OCI-LY7 (cell line): ENCODE measurements around the gene TCTA. TPM values are rescaled to one million over a fixed set of nuclear protein-coding genes. Genes with fewer than 3 reads are reported as not detected.
"Not testable (repeated sequence)": the region's sequence is repeated elsewhere in the genome, so short reads cannot be mapped to it uniquely, and the experiment has no call there.

Source experiments
- BruUV-seq: library from RNA; stranded (reverse); fragments of 400-500 nt; replicated peaks from 2 replicates; lab custom pipeline; 2021; lab: Mats Ljungman, UMichigan
- CTCF ChIA-PET: fragments of 300-600 bp; sonication (Branson Sonifier 250); formaldehyde crosslinking; loops from one replicate; lab custom pipeline; 2022; ENCODE audit warnings: antibody characterized with exemption; ENCODE audit not compliant: unreplicated experiment; lab: Charles Lee
- POLR2A ChIA-PET: fragments of 300-600 bp; sonication (Branson Sonifier 250); formaldehyde crosslinking; loops from one replicate; lab custom pipeline; 2022; ENCODE audit warnings: antibody characterized with exemption; lab: Charles Lee
- DNase-seq: peaks from one replicate; pipeline ENCODE4 v3.0.0-alpha.2; 2015; ENCODE audit warnings: low spot score
- H2AFZ ChIP-seq: fragments of 200-600 bp; sonication (generic), shearing (Covaris generic); 2 replicates; pipeline ENCODE4 v1.6.1; 2014; ENCODE audit warnings: mild to moderate bottlenecking, antibody characterized with exemption, low read length, moderate library complexity
- H3K27ac ChIP-seq: fragments of 200-600 bp; sonication (generic); 2 replicates; pipeline ENCODE4 v1.5.1; 2014; ENCODE audit warnings: mixed run types, low read depth, mild to moderate bottlenecking, moderate library complexity, low read length, inconsistent platforms; ENCODE audit not compliant: poor library complexity, severe bottlenecking
- H3K36me3 ChIP-seq: fragments of 200-600 bp; sonication (generic); 2 replicates; pipeline ENCODE4 v1.6.1; 2014; ENCODE audit warnings: mild to moderate bottlenecking, antibody characterized with exemption, low read length, moderate library complexity, mixed read lengths; ENCODE audit not compliant: insufficient read depth
- H3K4me1 ChIP-seq: fragments of 200-600 bp; sonication (generic); 2 replicates; pipeline ENCODE4 v1.5.1; 2014; ENCODE audit warnings: mild to moderate bottlenecking, low read length; ENCODE audit not compliant: insufficient read depth, poor library complexity, severe bottlenecking
- H3K4me2 ChIP-seq: fragments of 200-600 bp; sonication (generic); 2 replicates; pipeline ENCODE4 v1.6.1; 2014; ENCODE audit warnings: mild to moderate bottlenecking, low read length
- H3K4me3 ChIP-seq: fragments of 200-600 bp; sonication (generic); 2 replicates; pipeline ENCODE4 v1.5.1; 2014; ENCODE audit warnings: mild to moderate bottlenecking, low read depth, low read length; ENCODE audit not compliant: poor library complexity, severe bottlenecking
- H3K79me2 ChIP-seq: fragments of 200-600 bp; sonication (generic); 2 replicates; pipeline ENCODE4 v1.6.1; 2016; ENCODE audit warnings: low read depth, mild to moderate bottlenecking, low read length, moderate library complexity, mixed read lengths; ENCODE audit not compliant: insufficient read depth
- H3K9me2 ChIP-seq: fragments of 200-600 bp; sonication (generic); 2 replicates; pipeline ENCODE4 v1.6.1; 2016; ENCODE audit warnings: mild to moderate bottlenecking, low read length, mixed read lengths; ENCODE audit not compliant: insufficient read depth
- H3K9me3 ChIP-seq: fragments of 200-600 bp; sonication (generic); 2 replicates; pipeline ENCODE4 v1.6.1; 2014; ENCODE audit warnings: mild to moderate bottlenecking, mixed run types, low read length, mixed read lengths
- H4K20me1 ChIP-seq: fragments of 200-600 bp; sonication (generic); 2 replicates; pipeline ENCODE4 v1.6.1; 2014; ENCODE audit warnings: mild to moderate bottlenecking, antibody characterized with exemption, low read length, moderate library complexity, mixed read lengths; ENCODE audit not compliant: insufficient read depth
- EZH2phosphoT487 ChIP-seq: fragments of 200-600 bp; sonication (generic); IDR thresholded peaks from 2 replicates; pipeline ENCODE4 v1.6.1; 2018; ENCODE audit warnings: low read depth, borderline replicate concordance, mild to moderate bottlenecking, mixed run types, antibody characterized with exemption, low read length, moderate library complexity, mixed read lengths
- intact Hi-C: fragments of 100-400 bp; cut with micrococcal nuclease; formaldehyde crosslinking; loops from one replicate; pipeline ENCODE4 v1.10.0; 2022; ENCODE audit not compliant: unreplicated experiment
- total RNA-seq, 2 experiments: library from RNA; depleted of rRNA in 1 of 2; stranded (reverse); fragments of >200 nt in 1 of 2; shearing (Covaris generic) in 1 of 2; gene quantifications; 2 replicates each; pipeline ENCODE4 v1.2.3, GENCODE V29; 2014 to 2022
- TF ChIP-seq, protein P1 (sequence below): fragments of 200-600 bp; sonication (generic); conservative IDR thresholded peaks from 2 replicates; pipeline ENCODE4 v1.5.1; 2014; ENCODE audit warnings: mild to moderate bottlenecking, antibody characterized with exemption, low read length, moderate library complexity, mixed read lengths

The TCTA gene
- total RNA-seq, 2 experiments from 2014 or later = 17.9 to 37.7 TPM

GRCh38 chr3:49389297-49389696 is 22.9 kb upstream of the TCTA start:
- CTCF ChIA-PET = no interaction called here
- Histone ChIP-seq H3K36me3 (peaks cover 61% of the 10 kb centered on the region), H4K20me1 (peaks cover 18% of the 10 kb centered on the region), H3K4me1 (peaks cover 26% of the 10 kb centered on the region), H3K9me2 (no peaks in the 10 kb centered on the region), H3K4me3 (no peak overlapping the region), H3K9me3 (no peaks in the 10 kb centered on the region), H3K27ac (no peak overlapping the region), H3K79me2 (peaks cover 96% of the 10 kb centered on the region), H3K4me2 (no peak overlapping the region), H2AFZ (no peak overlapping the region)
- BruUV-seq = no TSS peak
- no peak for DNase-seq
- POLR2A ChIA-PET = interaction anchor here (0.7 to 1.7 kb wide), 5 partner anchors 11 to 44 kb away, joined by 3 to 6 read pairs (median 3); partner anchors contain the start of genes RHOA and TCTA
- TF ChIP-seq EZH2phosphoT487 = no peak
- TF ChIP-seq, protein P1, sequence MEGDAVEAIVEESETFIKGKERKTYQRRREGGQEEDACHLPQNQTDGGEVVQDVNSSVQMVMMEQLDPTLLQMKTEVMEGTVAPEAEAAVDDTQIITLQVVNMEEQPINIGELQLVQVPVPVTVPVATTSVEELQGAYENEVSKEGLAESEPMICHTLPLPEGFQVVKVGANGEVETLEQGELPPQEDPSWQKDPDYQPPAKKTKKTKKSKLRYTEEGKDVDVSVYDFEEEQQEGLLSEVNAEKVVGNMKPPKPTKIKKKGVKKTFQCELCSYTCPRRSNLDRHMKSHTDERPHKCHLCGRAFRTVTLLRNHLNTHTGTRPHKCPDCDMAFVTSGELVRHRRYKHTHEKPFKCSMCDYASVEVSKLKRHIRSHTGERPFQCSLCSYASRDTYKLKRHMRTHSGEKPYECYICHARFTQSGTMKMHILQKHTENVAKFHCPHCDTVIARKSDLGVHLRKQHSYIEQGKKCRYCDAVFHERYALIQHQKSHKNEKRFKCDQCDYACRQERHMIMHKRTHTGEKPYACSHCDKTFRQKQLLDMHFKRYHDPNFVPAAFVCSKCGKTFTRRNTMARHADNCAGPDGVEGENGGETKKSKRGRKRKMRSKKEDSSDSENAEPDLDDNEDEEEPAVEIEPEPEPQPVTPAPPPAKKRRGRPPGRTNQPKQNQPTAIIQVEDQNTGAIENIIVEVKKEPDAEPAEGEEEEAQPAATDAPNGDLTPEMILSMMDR = no peak
- intact Hi-C loops = no loop called here

DNA sequence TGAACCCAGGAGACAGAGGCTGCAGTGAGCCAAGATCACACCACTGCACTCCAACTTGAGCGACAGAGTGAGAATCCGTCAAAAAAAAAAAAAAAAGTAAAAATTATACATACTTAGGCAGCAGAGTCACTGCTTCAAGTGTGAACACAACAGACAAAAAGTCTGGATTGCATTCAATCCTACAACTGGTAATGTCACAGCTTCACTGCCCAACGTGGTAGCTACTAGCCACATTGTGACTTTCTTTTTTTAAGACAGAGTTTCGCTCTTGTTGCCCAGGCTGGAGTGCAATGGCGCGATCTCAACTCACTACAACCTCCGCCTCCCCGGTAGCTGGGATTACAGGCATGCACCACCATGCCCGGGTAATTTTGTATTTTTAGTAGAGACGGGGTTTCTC is 20.9 kb upstream of the TCTA start:
- Histone ChIP-seq H4K20me1 (peaks cover 15% of the 10 kb centered on the region), H3K4me1 (peaks cover 25% of the 10 kb centered on the region), H3K79me2 (peaks cover 96% of the 10 kb centered on the region), H3K36me3 (peaks cover 80% of the 10 kb centered on the region)
- H3K4me3 ChIP-seq, intact Hi-C loops, H2AFZ ChIP-seq, H3K9me3 ChIP-seq, H3K4me2 ChIP-seq, CTCF ChIA-PET, DNase-seq, H3K27ac ChIP-seq, H3K9me2 ChIP-seq, BruUV-seq: not testable (repeated sequence)
- POLR2A ChIA-PET = interaction anchor here (0.6 to 0.7 kb wide), 2 partner anchors 331 to 1431 kb away, joined by 4 read pairs; no protein-coding TSS in a partner anchor

DNA sequence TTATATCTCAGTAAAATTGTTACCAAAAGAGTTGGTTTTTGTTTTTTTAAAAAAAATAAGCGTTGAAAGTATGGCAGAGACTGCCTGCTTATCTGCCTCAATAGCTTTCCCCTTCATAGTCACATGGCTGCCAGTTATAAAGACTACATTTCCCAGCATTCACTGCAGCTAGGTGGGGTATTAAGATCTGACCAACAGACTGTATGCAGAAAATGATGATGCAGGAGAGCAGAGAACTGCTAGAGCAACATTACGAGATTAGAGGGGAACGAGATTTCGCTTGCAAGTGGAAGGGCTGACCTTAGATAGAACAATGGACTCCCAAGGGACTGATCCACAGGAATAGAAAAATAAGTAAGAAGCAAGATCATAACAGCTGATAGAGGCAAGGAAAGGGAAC is 14.8 kb upstream of the TCTA start:
- peaks cover 38% of the 10 kb centered on the region for H4K20me1 ChIP-seq
- TF ChIP-seq, protein P1 = no peak
- TF ChIP-seq EZH2phosphoT487 = no peak
- H3K9me2 ChIP-seq = no peaks in the 10 kb centered on the region
- CTCF ChIA-PET = no interaction called here
- H3K4me3 ChIP-seq = no peak overlapping the region
- POLR2A ChIA-PET = interaction anchor here (0.9 kb wide), 1 partner anchor 12 kb away, joined by 4 read pairs; no protein-coding TSS in a partner anchor
- H3K4me2 ChIP-seq = no peak overlapping the region
- peaks cover 49% of the 10 kb centered on the region for H3K4me1 ChIP-seq
- peaks cover 98% of the 10 kb centered on the region for H3K79me2 ChIP-seq
- H3K9me3 ChIP-seq = no peaks in the 10 kb centered on the region
- no peak overlapping the region for H3K27ac ChIP-seq
- intact Hi-C loops = no loop called here
- peak; percentile 54 for DNase-seq
- H3K36me3 ChIP-seq = peaks cover 82% of the 10 kb centered on the region
- no peak overlapping the region for H2AFZ ChIP-seq
- BruUV-seq = no TSS peak
